GM18519 (cell line): Measurements from ENCODE around the gene KLHL8.
A peak's percentile ranks its signal among the peaks of the same experiment; 100 is the strongest.

ENCODE experiments used
- ATAC-seq: cut with Tn5 transposase; IDR thresholded peaks from one replicate; pipeline ENCODE4 v1.9.1; 2021; ENCODE audit warnings: mild to moderate bottlenecking, moderate library complexity; ENCODE audit not compliant: unreplicated experiment, low FRiP score

The KLHL8 gene

DNA sequence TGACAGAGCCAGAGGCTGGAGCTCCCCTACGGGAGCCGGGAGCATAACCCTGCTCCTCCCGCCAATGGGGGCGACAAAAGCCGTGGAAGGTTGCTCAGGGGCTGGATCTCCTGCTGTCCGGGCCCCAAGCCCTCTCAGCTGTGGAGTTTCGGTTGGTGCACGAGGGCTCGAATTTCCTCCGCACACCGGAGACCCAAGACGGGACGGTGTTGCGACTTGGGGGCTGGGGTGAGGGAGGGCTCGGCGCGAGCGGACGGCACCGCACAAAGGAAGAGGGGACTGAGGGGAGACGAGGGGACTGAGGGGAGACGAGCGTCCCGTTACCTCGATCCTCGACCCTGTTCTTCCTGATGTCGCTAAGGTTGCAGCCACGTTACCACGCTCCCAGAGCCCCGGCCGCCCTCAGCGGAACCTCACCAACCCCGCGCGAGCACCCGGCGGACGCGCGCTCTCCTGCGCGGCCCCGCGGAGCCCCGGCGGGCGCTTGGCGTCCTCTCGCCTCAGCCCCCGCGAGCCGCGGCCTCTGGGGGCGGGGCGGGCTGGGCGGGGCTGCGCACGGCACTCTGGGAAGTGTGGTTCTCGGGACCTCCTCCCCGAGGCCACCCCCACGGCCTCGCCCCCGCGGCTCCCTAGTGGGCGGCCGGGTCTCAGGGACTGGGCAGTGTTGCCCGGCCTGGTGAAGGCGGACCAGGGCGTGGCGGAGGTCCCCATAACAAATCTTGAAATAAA, at the start of gene KLHL8:
Gene KLHL8 (minus strand): TSS at position 525 of the 729 bp plus-strand sequence. CDS start 25,079 bp downstream, outside the sequence.
- peak; percentile 77 for ATAC-seq

DNA sequence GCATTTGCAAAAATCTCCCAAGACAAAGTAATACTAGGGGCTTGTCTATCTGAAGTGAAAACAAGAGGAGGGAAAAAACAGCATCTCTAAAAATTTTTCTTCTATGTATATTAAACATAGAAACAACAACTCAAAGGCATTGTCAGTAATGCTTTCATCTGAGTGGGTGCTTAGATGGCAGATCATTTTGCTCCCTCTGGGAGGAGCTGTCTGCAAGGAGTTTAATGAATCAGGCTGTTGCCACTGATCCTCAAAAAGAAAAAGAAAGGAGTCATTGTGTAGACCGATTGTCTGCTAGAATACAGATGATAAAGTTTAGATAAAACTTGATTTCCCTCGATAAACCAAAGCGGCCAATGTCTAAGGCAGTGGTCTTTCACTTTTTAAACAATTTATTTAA, 49.7 kb upstream of the KLHL8 start:
- no peak for ATAC-seq

DNA sequence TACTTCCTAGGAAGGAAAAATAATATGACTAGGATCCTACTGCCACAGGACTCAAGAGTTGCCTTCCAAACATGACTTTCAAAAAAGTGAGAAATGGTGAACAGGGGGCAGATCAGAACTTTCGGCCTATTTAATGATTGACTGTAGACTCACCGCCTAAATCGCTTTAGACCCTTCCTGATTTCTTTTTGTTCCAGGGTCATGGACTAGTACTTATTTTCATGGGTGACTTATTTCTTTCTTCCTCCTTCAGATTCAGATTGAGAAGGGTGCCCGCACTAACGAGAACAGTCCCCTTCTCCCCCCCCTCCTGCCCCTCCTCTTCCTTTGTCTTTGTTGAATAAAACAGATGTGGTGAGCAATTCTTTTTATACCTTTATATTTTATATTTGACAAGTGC, 48.0 kb upstream of the KLHL8 start:
- ATAC-seq = no peak

DNA sequence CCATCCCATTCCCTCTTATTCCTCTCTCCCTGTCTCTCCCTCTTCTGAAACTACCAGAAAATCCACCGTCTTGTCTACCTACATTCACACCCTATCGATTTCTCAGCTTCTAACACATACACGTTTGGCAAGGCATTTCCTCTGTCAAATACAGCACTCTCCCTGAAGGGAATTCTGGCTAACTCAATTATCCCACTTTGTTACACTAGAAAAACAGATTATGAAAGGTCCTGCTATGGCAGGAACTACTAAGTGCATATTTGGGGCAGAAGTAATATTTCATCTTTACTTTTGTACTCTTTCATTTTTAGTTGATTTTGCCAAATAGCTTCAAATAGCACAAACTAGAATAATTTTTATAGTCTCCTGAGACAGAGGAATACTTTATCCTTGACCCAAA, 46.6 kb upstream of the KLHL8 start:
- ATAC-seq = no peak

DNA sequence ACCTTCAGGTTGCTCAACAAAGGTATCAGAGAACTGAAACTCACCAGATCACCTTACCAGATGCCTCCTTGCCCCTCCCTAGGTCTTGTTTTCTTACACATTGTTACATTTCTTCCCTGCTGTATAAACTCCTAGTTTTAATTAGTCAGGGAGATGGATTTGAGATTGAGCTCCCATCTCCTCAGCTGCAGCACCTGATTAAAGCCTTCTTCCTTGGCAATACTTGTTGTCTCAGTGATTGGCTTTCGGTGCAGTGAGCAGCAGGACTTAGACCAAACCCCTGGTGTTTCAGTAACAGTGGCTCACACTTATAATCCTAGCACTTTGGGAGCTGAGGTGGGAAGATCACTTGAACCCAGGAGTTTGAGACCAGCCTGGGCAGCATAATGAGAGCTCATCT, 42.5 kb upstream of the KLHL8 start:
- ATAC-seq = no peak

DNA sequence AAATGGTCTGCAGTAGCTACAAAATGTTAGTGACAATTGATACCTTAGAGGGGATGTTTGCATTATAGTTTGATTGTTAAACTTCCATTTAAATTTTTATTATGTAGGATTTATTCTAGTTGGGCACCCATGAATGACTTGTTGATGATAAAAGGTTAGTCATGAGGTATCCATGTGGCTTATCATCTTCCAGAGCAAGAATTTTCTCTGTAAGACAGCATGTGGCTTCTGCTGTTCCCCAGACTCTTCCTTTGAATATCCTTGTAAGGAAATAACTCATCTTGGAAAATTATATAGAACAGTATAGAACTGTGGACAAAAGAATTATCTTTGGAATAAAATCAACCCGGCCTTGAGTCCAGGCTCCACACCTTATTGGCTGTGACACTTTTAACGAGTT, 40.1 kb upstream of the KLHL8 start:
- no peak for ATAC-seq

DNA sequence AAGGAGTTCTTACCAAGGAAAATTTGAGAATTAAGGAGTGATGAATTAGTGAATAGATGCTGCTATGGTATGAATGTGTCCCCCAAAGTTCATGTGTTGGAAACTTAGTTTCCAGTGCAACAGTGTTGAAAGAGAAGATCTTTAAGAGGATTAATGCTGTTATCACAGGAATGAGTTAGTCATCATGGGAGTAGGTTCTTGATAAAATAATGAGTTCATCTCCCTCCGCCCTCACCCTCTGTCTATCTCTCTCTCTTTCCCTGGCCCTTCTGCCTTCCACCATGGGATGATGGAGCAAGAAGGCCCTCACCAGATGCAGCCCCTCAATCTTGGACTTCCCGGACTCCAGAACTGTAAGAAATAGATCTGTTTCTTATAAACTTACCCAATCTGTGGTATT, 38.3 kb upstream of the KLHL8 start:
- no peak for ATAC-seq

DNA sequence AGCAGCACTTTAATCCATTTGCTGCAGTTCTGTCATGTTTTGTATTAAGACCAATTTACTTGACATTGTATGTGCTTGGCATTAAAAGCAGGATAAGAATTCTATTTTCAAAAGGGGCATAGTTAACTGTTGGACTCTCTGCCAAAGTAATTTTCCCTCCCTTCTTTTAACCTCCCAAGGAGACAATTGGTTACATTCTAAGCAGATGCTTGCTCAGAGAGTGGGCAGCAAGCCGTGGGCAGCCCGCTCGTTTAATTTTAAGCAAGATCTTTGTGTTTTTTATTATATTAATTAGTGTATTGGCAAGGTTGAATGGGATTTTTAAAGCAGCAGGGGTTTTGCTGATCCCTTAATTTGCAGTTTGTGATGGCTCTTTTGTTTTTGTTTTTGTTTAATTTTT, 37.1 kb upstream of the KLHL8 start:
- ATAC-seq = no peak

DNA sequence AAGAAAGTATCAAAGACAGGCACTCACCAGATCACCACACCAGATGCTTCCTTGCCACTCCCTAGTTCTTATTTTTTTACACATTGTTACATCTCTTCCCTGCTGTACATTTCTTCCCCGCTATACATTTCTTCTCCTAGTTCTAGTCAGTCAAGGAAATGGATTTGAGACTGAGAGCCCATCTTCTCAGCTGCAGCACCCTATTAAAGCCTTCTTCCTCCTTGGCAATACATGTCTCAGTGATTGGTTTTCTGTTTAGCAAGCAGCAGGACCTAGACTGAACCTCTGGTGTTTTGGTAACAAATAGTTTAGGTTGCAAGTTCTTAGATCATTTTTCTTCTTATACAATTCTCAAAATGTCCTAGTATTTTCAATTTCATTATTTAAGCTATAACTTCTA, 35.3 kb upstream of the KLHL8 start:
- ATAC-seq = no peak

DNA sequence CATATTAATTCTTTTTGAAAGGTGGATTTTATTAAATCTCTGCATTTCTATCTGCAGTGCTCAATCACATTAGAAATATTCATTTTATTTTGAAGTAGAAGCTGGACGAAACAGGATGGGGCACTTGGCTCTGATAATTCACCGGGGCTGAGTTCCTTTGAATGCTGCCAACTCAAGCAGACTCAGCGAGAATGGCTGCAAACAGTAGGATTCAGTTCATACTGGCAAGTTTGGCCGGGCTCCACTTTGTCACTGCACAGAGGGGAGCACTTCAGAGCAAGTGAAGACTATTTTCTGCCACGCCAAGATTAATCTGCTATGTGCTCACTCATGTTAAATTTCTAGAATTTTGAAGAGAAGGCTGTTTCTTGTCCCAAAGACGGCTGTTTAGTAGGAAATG, 30.7 kb upstream of the KLHL8 start:
- no peak for ATAC-seq

DNA sequence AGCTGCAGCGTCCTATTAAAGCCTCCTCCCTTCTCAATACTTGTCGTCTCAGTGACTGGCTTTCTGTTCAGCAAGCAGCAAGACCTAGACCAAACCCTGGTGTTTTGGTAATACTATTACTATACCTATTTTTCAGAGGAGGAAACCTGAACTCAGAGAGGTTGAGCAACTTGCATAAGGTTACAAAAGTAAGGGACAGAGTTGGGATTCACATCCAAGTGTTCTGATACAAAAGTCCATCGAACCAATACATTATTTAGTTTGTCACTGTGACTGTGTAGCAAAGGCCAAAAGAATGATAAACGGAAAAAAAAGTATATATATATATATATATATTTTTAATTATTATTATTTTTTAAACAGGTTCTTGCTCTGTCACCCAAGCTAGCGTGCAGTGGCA, 29.9 kb upstream of the KLHL8 start:
- ATAC-seq = no peak

DNA sequence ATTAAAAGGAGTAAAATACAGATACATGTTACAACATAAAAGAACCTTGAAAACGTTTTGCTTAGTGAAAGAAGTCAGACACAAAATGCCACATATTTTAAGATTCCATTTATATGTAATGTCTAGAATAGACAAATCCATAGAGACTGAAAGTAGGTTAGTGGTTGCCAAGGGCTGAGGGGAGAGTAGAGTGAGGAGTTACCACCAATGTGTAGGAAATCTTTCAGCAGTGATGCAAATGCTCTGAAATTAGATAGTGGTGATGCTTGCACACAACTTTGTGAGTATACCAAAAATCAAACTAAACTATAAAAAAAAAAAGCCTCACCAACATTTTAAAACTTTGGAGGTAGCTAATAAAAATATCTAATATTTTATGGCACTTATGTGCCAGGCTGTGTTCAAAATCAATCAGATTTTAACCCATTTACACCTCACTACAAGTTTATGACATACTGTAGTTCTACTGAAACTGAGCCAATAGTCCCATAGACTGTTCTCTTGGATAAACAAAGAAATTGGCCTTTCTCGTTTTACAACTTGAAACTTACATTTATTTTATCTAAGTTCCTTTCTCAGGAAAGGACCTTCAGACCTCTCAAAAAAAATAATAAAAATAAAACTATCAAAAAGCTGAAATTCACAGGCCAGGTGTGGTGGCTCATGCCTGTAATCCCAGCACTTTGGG, 29.1 kb upstream of the KLHL8 start:
- ATAC-seq = no peak

DNA sequence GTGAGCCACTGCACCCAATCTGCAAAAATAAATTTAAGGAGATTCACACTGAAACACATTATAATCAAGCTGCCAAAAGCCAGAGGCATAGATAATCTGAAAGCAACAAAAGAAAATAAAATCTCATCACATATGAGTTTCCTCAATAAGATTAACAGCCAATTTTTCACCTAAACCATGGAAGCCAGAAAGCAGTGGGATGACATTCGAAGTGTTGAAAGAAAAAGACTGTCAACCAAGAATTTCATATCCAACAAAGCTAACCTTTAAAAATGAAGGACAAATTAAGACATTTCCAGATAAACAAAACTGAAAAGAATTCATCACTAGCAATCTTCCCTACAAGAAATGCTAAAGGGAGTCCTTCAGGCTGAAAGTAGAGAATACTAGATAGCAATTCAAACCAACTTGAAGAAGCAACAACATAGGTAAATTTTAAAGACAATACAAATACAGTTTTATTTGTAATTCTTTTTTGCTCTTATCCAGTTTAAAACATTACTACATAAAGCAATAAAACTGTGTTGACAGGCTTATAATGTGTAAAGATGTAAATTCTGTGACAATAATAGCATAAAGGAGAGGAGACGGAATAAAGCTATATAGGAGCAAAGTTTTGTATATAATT, 23.1 kb upstream of the KLHL8 start:
- ATAC-seq = no peak

DNA sequence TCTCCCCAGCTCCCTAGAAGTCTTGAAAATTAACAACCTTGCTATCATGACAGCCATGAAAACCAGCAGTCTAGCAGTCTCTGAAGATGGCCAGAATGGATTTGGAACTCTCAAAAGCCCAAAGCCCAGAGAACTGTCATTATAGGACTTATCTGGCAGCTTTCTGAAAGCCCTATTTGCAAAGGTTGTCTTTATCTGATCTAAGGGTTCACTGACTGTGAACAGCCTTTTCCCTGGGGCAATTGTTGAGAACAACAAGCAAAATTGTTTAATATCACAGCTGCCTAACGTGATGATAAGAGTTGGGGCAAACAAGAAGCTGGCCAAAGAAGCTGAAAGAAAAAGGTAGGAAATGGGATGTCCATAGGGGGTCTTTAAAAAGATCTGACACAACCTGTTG, 20.9 kb upstream of the KLHL8 start:
- no peak for ATAC-seq

DNA sequence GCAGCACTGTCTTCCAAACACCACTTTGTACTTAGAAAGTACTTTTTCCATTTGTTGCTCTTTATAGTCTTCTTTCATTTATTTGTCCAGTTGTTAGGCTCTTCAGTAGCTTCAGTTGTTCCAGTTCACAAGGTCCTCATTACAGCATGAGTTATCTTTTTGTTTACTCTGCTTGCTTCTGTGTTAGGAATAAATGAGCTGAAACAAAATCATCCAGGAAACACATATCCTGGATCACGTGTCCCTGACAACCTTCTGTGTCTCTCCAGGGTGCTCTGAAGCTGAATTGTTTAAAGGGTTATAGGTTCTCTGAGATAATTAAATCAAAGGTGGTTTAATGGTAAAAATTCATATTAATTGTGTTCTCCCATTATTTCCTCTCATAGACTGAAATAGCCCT, 19.9 kb upstream of the KLHL8 start:
- ATAC-seq = no peak

DNA sequence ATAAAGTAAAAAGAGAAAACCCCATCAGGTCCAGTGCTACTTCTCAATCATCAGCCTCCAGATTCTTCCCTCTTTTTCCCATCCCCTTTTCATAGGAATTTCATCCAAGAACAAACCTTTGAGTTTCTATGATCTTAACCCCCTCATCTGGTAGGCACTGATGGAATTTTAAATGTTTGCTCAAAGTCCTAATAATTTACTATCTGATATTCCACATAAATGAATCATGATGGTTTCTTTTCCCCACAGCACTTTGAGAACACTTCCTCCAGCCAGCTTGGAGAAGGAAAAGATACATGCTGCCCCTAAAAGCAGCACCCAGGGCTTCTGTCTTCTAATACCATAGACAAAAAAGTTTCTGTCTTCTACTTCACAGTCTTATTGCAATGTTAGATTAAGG, 19.4 kb upstream of the KLHL8 start:
- no peak for ATAC-seq

DNA sequence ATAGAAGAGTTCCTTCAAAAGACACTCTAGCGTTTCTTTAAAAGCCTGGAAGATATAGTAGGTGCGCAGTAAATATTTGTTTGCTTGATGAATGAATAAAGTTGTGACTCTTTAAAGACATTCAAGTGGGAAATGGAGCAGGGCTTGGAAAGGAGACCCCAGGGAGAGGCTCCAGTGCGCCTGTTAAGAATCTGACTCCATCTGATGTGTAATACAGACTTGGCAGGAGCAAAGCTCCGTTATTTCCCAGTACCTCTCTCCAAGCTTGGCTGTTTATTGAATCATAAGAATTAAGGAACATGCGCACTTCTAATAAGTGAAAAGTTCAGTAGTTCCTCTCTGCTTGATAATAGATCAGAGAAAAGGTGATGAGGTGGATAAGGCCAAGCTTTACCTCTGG, 18.8 kb upstream of the KLHL8 start:
- ATAC-seq = no peak

DNA sequence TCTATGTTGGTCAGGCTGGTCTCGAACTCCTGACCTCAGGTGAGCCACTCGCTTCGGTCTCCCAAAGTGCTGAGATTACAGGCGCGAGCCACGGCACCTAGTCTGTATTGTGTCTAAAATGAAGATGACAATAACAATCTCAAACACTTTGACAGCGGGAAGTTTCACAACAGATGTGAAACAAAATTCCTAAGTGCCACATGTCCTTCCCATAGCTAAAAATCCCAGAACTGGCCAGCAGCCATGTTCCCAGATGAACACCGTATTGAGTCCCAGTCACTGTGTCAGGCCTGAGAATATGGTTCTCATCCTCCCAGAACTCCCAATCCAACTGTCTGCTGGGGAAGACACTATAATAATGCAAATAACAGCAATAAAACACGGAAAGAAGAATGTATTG, 16.4 kb upstream of the KLHL8 start:
- no peak for ATAC-seq

DNA sequence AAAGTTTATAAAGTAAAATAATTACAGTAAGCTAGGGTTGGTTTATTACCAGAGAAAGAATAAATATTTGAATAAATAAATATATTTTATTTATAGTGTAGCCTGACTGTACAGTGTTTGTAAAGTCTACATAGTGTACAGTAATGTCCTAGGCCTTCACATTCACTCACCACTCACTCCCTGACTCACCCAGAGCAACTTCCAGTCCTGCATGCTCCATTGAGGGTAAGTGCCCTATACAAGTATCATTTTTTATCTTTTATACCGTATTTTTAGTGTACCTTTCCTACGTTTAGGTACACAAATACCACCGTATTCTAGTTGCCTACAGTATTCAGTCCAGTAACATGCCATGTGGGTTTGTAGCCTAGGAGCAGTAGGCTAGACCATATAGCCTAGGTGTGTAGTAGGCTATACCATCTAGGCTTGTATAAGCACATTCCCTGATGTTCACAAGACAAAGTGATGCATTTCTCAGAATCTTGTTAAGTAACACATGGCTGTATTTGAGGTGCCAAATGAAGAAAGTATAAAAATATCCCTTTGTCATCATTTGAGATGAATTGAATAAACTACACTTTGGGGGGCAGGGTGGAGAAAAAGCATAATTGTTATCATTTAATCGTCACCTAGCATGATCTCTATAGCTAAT, 14.7 kb upstream of the KLHL8 start:
- ATAC-seq = no peak

DNA sequence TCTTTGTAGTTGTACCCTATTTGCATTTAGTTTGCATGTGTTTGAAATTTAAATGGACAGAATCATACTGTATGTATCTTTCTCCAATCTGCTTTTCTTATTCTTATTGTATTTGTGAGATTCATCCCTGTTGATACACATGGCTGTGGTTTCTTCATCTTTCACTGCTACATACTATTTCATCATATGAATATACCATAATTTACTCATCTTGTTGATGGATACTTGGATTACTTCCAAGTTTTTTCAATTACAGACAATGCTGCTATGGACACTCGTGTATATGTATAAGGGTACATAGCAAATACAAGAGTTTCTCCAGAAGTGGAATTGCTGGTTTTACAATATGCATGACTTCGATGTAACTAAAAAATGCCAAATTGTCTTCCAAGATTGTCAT, 11.8 kb upstream of the KLHL8 start:
- no peak for ATAC-seq

DNA sequence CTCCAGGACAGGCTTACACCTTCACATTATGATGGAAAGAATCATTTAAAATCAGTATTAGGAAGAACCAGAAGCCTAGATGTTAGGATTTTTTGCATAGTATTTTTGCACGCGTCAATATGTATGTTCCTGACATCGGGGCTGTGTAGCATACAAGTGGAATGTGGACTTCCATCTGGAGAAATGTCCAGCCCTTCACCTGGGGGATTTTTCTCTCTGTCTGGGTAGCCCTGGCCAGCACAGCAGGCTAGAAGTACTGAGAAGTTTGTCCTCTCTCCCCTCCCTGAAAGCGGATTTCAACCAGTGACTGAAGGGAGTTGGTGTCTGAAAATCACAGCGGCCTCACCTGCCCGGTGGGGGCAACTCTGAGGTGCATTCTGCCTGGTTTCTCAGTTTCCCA, 10.4 kb upstream of the KLHL8 start:
- no peak for ATAC-seq
